Measurements from ENCODE around the gene CTDP1.

Gene CTDP1

GRCh38 chr18:79776674-79777073 is 97.1 kb downstream of the CTDP1 start:
- no peaks in the 10 kb centered on the region for H3K79me2 ChIP-seq (ENCODE audit: insufficient read depth, low read length)
- H4K20me1 ChIP-seq (ENCODE audit: insufficient read depth, low read length, poor library complexity, severe bottlenecking), result no peaks in the 10 kb centered on the region
- no peaks in the 10 kb centered on the region for H3K9me2 ChIP-seq (replicated peaks; ENCODE audit: low read depth, low read length)
- no peaks in the 10 kb centered on the region for H3K36me3 ChIP-seq (ENCODE audit: insufficient read depth, low read length)
- no peak overlapping the region for H3K4me2 ChIP-seq (ENCODE audit: low read depth, low read length, poor library complexity, severe bottlenecking)
- peaks cover 53% of the 10 kb centered on the region; the same call in 1 of the 2 replicates for H3K9me3 ChIP-seq (ENCODE audit: insufficient read depth, low read depth, low read length)
- no peak for TF ChIP-seq EZH2phosphoT487 (IDR thresholded peaks at IDR 0.05; ENCODE audit: borderline replicate concordance)
- TF ChIP-seq, protein P1, sequence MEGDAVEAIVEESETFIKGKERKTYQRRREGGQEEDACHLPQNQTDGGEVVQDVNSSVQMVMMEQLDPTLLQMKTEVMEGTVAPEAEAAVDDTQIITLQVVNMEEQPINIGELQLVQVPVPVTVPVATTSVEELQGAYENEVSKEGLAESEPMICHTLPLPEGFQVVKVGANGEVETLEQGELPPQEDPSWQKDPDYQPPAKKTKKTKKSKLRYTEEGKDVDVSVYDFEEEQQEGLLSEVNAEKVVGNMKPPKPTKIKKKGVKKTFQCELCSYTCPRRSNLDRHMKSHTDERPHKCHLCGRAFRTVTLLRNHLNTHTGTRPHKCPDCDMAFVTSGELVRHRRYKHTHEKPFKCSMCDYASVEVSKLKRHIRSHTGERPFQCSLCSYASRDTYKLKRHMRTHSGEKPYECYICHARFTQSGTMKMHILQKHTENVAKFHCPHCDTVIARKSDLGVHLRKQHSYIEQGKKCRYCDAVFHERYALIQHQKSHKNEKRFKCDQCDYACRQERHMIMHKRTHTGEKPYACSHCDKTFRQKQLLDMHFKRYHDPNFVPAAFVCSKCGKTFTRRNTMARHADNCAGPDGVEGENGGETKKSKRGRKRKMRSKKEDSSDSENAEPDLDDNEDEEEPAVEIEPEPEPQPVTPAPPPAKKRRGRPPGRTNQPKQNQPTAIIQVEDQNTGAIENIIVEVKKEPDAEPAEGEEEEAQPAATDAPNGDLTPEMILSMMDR (conservative IDR thresholded peaks at IDR 0.05; ENCODE audit: low read length), result no peak
- no peaks in the 10 kb centered on the region for H3K27me3 ChIP-seq (ENCODE audit: insufficient read depth, low read length, poor library complexity, severe bottlenecking)
- H3K4me1 ChIP-seq (ENCODE audit: insufficient read depth, low read length, poor library complexity, severe bottlenecking), result no peaks in the 10 kb centered on the region
- H3K9ac ChIP-seq (ENCODE audit: low read depth, low read length, poor library complexity, severe bottlenecking), result no peak overlapping the region
- no peak overlapping the region for H2AFZ ChIP-seq (ENCODE audit: low read length)
- H3F3A ChIP-seq (ENCODE audit: low read depth), result no peaks in the 10 kb centered on the region
- no peak overlapping the region for H3K4me3 ChIP-seq (ENCODE audit: low read length, poor library complexity, severe bottlenecking)

- Histone ChIP-seq H3K27me3 (ENCODE audit: insufficient read depth, low read length, poor library complexity, severe bottlenecking) (no peaks in the 10 kb centered on the region), H3K4me2 (ENCODE audit: low read depth, low read length, poor library complexity, severe bottlenecking) (no peak overlapping the region), H3K9ac (ENCODE audit: low read depth, low read length, poor library complexity, severe bottlenecking) (no peak overlapping the region), H3K9me2 (replicated peaks; ENCODE audit: low read depth, low read length) (no peaks in the 10 kb centered on the region), H3K9me3 (ENCODE audit: insufficient read depth, low read depth, low read length) (peaks cover 48% of the 10 kb centered on the region; the same call in 1 of the 2 replicates), H3K79me2 (ENCODE audit: insufficient read depth, low read length) (no peaks in the 10 kb centered on the region), H3F3A (ENCODE audit: low read depth) (no peaks in the 10 kb centered on the region), H3K36me3 (ENCODE audit: insufficient read depth, low read length) (no peaks in the 10 kb centered on the region), H3K4me3 (ENCODE audit: low read length, poor library complexity, severe bottlenecking) (no peak overlapping the region), H4K20me1 (ENCODE audit: insufficient read depth, low read length, poor library complexity, severe bottlenecking) (no peaks in the 10 kb centered on the region), H2AFZ (ENCODE audit: low read length) (no peak overlapping the region), H3K4me1 (ENCODE audit: insufficient read depth, low read length, poor library complexity, severe bottlenecking) (no peaks in the 10 kb centered on the region)
- no peak for TF ChIP-seq EZH2phosphoT487 (IDR thresholded peaks at IDR 0.05; ENCODE audit: borderline replicate concordance)
- TF ChIP-seq, protein P1 (conservative IDR thresholded peaks at IDR 0.05; ENCODE audit: low read length), result no peak
These were observed 98.7 kb downstream of the CTDP1 start for GRCh38 chr18:79778291-79778791.

DNA sequence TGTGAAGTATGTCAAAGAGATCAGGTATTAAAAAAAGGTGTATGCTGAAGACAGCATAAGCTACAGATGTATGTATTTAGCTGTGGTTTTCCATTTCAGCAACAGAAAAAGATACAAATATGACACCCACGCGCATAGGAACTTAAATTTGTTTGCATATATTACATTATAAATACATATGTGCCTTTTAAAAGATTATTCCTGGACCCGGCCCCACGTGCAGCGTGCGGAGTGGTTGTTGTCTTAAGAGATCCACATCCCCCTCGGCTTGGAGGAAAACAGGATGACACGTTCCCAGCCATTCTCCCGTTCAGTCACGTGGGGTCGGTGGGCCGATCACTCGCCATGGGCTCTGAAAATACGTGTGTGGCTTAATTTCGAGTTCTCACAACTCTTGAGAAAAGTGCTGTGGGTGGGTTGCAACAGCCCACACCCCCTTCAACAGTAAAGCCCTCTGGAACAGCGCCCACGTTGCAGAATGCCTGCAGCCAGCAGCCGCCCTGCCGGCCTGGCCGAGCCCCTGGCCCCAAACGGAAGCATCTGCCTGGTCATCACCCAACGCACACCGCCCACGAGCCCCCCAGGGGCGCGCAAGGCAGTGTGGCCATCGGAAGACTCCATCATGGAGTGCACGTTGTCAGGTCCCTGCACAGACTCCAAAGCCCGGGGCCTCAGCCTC is 99.6 kb downstream of the CTDP1 start:
- no peaks in the 10 kb centered on the region for H3K79me2 ChIP-seq (ENCODE audit: insufficient read depth, low read length)
- no peak overlapping the region for H3K4me3 ChIP-seq (ENCODE audit: low read length, poor library complexity, severe bottlenecking)
- H3K9ac ChIP-seq (ENCODE audit: low read depth, low read length, poor library complexity, severe bottlenecking), result no peak overlapping the region
- no peaks in the 10 kb centered on the region for H3K36me3 ChIP-seq (ENCODE audit: insufficient read depth, low read length)
- no peaks in the 10 kb centered on the region for H3K4me1 ChIP-seq (ENCODE audit: insufficient read depth, low read length, poor library complexity, severe bottlenecking)
- no peak for TF ChIP-seq EZH2phosphoT487 (IDR thresholded peaks at IDR 0.05; ENCODE audit: borderline replicate concordance)
- TF ChIP-seq, protein P1 (conservative IDR thresholded peaks at IDR 0.05; ENCODE audit: low read length), result no peak
- no peaks in the 10 kb centered on the region for H3K27me3 ChIP-seq (ENCODE audit: insufficient read depth, low read length, poor library complexity, severe bottlenecking)
- H3K9me2 ChIP-seq (replicated peaks; ENCODE audit: low read depth, low read length), result no peaks in the 10 kb centered on the region
- no peak overlapping the region for H3K4me2 ChIP-seq (ENCODE audit: low read depth, low read length, poor library complexity, severe bottlenecking)
- no peak overlapping the region for H2AFZ ChIP-seq (ENCODE audit: low read length)
- no peaks in the 10 kb centered on the region for H3F3A ChIP-seq (ENCODE audit: low read depth)
- no peaks in the 10 kb centered on the region for H4K20me1 ChIP-seq (ENCODE audit: insufficient read depth, low read length, poor library complexity, severe bottlenecking)
- H3K9me3 ChIP-seq (ENCODE audit: insufficient read depth, low read depth, low read length), result peaks cover 46% of the 10 kb centered on the region; the same call in 1 of the 2 replicates

Measured in Loucy (cell line).